T-helper 1 cell (primary cell): ENCODE data around the gene TBX1.

Experiments
- DNase-seq, 5 donors: peaks; one replicate each; pipeline ENCODE4 v3.0.0-alpha.2; 2012 to 2020

Gene TBX1

DNA sequence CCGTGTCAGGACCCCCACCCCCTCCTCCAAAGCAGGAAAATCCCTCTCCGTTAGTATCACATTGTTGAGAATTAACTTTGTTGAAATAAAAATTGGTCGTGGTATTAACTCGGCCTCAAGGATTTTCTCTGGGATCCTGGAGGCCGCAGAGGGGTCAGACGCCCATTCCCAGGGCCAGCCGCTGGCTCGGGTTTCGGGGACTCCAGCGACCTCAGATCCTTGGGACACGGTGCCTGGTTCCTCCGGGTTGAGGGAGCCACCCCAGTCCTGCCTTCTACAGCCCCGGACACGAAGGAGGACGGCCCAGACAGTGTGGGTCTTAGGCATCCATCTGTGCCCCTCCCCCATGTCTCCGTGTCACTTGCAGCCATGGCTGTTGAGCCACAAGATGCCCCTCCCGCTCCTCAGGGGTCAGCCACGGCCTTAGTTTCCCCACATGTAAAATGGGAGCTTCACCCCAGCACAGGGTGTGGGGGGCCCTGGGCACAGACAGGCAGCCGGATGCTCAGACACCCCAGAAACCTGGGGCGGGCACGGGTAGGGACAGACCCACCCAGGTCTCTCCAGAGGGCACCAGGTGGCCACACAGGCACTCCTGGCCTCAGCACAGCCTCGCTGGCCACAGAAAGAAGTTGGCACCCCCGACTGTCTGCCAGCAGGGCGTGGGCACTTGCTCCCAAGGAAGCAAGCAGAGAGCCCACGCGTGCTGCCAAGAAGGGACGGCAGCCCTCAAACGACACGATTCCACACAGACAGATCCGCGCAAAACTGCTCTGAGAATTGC, 21.7 kb upstream of the TBX1 start:
- DNase-seq: no peak

DNA sequence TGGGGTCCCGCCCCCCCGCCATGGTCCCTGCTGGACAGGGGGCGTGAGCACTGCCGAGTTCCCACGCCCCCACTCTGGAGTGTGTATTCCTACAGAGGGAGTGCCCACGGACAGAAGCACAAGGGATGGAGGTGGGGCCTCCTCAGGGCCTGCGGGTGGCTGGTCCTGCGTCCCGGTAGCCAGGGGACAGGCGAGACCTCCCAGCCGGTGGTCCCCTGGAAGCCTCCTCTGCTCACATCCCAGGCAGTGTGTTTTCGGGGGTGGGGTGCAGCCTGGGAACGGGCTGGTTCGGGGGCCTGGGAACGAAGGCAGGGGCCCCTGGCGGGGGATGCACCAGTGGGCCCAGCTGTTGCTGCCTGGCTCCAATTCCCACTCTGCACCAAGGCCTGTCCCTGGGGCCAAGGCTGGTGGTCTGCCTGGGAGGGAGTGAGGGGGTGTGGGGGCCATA, 21.1 kb upstream of the TBX1 start:
- DNase-seq: no peak

DNA sequence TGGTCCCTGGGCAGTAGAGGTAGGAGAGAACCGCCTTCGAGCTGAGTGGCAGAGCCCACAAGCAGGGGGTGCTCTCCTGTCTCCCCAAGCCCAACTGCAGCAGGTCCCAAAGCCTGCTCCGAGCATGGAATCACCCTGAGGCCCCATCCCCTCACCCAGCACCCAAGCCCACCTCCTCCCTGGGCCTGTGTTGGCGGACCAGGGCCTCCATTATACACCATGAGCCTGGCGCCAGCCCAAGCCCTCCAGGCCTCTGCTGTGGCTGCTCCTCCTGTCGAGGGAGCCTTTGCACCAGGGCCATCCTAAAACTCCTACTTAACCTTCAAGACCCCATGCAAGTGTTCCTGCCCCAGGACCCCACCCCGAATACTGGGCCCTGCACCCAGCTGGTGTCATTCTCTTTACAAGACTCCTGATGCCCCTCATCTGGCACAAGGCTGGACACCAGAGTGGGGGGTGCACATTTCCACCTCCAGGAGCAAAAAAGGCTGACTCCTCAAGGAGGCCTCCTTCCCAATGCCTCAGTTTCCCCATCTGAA, 20.6 kb upstream of the TBX1 start:
- no peak for DNase-seq

DNA sequence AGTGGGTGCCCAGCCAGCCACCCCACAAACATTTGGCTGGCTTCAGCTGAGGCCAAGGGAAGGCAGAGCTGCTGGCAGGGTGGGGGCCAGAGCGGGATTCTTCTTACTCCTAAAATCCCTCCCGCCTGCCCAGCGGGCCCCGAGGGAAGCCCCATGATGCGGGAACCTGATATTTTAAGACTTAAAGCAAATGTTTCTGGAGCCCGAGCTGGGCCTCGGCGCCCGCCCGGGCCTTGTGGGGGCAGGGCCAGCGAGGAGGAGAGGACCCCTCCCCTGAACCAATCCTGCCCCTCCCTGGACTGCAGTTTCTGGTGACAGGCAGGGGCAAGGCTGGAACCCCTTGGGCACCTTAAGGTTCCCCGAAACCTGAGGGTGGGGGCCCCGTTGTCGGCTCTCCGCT, 20.0 kb upstream of the TBX1 start:
- DNase-seq: no peak

DNA sequence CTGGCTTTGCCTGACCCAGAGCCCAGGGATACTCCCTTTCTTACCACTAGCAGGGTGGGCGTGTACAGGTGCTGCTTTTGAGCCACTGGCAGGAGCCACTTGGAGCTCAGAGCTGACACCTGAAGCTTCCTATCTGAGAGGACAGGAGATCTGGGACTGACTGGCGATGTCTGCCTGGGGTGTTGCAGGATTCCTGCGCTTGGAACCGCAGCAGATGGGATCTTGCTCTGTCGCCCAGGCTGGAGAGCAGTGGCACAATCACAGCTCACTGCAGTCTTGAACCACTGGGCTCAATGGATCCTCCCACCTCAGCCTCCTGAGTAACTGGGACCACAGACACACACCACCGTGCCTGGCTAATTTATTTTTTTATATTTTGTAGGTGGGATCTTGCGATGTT, 19.5 kb upstream of the TBX1 start:
- DNase-seq: no peak

DNA sequence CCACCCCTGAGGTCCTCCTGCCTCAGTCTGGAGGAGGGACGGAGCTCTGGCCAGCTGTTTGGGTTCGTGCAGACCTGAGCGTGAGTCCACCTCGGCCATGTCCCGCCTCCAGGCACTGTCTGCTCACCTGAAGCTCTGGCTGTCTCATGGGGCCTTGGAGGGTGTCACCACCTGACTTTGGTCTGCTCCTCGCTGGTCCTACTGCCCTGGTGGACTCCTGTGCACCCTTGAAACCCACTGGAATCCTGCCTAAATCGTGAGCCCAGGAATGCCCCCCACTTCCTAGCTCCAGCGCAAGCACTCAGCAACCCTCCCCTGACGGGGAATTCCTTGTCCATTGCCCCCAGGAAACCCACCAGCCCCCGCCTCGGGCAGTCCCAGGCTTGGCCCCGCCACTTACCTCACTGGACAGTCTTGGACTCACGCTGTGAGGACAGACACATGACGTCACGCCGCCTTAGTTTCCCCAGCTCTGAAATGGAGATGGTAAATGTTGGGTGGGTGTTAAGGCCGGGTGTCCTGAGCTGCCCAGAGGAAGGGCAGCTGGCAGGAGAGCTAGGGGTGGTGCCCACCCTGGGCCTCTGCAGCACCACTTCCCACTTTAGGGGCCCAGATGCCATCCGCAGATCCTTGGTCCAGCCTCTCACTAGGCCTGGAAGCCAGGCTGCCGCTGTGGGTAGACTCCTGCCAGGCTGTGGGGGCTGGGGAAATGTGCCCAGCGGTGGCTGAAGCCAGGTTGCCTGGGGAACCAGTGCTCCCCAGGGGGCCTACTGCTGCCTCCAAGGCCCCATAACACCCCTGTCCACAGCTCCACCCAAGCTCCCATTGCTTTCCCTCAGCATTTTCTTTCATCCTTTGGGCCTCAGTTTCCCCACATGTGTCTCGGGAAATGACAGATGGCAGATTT, 18.2 kb upstream of the TBX1 start:
- no peak for DNase-seq

DNA sequence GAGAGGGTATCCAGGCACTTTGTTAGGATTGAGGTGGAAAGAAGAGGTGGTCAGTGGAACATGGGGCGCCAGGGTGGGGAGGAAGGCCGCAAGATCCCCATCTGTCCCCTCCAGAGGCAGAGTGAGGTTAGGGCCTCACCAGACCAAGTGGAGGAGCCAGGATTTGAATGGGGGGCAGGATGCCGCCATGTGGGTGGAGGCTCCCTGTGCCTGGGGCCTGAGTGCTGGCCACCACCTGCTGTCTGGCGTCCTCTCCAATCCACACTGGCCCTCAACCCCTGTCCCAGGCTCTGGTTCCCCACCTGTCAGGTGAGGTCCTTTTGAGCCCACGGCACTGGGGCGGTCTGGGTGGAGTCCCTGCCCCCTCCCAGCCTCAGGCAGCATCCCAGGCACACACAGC, 17.5 kb upstream of the TBX1 start:
- no peak for DNase-seq

DNA sequence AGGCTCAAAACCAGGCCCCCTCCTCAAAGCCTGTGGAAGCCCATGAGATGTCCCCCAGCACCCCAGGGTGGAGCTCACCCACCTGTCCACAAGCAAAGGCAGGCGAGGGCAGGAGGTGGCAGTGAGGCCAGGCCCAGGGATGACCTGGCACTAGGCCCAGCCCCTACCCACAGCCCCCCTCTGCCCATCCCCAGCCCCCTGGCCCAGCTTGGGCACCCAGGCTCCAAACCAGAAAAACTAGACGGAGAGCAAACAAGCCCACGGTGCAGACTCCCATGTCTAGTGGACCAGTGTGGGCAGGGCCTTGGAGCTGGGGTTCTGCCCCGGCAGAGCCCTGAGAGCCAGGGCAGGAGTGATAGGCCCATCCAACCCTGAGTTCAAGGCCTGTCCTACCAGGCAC, 16.9 kb upstream of the TBX1 start:
- DNase-seq: no peak

DNA sequence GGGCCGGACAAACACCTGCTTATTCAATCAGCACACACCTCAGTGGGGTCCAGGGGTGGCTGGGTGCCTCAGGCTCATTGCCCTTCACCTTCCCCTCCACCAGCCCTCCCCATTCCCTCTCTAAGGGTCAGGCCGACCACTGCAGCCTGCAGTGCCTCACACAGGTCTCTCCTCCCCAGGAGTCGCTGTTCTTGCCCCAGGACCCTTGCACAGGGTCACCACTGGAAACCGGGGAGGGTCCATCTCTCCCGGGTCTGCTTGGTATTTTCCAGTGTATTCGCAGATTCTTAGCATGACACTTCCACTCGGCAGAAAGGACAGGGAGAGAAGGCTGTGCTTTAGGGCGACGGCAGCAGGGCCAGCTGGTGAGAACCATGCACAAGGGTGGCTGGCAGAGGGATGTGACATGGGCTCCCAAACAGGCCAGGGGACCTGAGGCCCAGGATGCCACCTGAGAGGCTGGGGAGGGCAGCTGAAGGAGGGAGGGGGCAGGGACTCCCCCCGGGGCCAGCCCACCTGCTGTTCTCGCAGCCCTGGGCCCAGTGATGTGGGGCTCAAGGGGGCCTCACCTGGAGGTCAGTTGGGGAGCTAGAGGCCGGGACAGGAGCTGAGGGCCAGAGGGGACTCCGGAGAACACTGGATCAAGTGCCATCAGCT, 16.1 kb upstream of the TBX1 start:
- DNase-seq: no peak

DNA sequence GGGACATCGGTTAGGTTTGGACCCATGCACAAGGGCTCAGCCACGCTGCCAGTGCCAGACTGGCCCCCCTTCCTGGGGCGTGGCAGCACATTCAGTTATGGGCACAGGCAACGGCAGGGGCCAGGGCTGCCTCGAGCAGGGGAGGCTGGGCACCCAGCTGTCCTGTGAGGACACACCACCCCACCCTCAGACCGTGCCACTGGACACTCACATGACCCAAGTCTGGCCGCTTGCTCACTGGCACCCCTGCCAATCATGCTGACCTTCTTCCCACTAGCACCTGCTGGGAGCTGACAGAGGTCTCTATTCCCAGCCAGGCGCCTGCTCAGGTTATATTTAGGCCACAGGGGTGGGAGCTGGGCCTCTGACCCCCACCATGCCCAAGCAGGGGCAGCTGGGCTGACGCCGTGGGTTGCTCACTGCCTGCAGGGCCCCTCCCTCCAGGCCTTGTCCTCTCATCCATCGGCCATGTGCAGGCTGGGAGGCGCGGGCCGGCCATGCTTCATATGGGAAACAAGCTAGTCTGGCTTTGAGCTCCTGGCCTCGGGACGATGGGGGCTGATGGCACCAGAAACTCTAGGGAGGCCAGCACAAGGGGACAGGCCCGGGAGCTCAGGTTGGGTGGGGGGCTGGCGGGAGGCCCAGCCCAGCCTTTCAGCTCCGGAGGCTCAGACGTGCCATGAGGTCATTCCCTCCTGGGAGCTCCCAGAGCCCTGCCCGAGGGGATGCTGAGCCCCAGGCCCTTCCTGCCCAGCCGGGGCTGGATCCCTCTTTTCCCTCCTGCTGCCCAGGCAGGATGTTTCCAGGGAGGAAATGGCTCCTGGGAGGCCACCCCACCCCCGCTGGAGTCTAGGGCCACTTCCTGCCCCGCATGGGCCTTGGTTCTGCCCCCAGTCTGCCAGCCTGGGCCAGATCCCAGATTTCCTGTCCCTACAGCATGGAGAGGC, 15.2 kb upstream of the TBX1 start:
- no peak for DNase-seq

DNA sequence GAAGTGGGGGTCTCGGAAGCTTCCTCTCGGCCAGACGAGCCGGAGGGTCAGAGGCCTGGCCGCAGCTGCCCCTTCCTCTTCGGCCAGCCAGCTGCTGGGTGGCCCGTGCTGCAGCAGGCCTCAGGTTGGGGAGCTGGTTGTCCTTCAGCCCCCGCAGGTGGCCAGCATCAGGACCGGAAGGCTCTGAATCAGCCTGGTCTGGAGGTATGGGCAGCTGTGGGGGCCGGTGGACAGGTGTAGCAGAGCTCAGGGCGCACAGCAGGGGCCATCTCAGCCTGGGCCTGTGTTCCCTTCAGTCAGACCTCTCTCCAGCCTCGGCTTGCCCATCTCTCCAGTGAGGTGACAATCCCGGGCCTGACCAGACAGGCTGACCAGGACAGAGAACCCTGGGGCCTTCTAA, 13.9 kb upstream of the TBX1 start:
- DNase-seq: no peak

DNA sequence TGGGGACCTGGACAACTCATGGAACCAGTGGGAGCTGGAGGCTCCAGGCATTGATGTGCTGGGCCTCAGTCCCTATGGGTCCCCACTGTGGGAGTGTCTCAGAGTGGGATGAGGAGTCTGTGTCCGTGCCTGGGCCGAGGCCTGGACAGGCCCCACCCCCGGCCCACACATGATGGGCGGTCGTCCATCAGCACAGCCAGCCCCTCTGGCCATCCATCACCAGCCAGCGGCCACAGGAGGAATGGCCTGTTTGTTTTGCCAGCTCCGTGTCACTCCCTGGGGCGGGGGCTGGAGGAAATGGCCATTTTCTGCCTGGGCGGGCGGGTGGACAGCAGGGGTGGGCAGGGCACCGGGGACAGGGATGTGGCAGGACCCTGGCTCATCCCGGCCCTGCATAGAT, 13.0 kb upstream of the TBX1 start:
- DNase-seq: no peak

DNA sequence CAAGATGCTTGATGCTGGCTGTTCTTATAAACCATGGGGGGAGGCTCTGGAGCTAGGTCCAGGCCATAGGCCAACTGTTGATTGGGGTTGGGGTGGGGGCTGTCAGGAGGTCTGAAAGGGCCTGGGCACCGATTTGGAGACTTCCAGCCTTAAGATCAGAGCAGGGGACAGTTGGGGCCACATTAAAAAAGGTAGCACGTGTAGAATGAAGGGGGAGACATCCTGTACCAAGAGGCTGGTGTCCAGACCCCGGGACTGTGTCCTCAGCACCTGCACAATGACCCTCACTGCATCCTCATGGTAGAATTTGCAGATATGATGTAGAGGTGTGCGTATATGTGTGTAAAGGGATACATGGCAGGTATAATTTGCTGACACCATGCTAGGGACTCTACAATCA, 12.4 kb upstream of the TBX1 start:
- DNase-seq: no peak

DNA sequence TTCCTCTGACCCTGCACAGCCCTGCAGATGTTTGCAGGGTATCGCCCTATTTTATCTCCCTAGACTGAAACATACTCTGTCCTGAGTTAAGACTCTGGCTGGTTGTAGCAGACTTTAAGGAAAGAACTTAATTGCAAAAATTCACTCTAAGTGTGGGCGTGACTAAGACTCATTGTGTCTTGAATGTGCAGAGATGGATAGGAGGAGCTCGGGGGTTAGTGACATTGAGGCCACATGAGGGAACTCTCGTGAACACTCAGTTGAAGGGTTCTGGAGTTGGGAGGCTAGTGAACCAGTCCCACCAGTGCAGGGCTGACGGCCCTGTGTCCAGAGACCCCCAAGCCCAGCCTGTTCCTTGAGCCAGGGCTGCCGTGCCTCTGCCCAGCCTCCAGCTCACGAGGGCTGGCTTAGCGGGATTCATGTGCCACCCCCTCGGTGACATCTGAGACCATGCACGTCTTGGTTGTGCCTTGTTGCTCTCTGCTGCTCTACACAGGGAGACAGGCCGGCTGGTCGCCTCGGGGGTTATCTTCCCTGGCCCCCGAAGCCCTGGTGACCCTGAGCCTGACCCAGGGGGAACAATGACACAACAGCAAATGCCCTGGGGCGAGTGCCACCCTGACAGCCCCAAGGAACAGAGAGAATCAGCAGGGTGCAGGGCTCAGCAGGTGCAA, 11.4 kb upstream of the TBX1 start:
- DNase-seq: no peak

DNA sequence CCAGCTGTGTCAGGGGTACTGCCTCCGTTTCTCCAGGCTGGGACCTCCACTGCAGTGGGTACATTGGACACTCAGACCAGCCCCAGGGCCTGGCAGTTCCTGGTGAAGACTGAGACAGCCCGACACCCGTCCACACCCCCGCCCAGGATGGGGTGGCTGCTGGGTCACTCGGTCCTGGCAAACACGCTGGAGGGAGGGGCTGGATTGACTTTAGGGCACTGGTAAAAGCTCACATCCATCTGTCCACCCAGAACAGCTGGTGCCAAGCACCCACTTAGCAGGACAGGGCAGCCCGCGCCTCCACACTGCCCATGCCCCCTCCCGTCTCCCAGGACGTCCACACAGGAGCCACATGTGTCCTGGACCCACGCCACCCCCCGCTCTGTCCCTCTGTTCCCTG, 10.7 kb upstream of the TBX1 start:
- DNase-seq: no peak

DNA sequence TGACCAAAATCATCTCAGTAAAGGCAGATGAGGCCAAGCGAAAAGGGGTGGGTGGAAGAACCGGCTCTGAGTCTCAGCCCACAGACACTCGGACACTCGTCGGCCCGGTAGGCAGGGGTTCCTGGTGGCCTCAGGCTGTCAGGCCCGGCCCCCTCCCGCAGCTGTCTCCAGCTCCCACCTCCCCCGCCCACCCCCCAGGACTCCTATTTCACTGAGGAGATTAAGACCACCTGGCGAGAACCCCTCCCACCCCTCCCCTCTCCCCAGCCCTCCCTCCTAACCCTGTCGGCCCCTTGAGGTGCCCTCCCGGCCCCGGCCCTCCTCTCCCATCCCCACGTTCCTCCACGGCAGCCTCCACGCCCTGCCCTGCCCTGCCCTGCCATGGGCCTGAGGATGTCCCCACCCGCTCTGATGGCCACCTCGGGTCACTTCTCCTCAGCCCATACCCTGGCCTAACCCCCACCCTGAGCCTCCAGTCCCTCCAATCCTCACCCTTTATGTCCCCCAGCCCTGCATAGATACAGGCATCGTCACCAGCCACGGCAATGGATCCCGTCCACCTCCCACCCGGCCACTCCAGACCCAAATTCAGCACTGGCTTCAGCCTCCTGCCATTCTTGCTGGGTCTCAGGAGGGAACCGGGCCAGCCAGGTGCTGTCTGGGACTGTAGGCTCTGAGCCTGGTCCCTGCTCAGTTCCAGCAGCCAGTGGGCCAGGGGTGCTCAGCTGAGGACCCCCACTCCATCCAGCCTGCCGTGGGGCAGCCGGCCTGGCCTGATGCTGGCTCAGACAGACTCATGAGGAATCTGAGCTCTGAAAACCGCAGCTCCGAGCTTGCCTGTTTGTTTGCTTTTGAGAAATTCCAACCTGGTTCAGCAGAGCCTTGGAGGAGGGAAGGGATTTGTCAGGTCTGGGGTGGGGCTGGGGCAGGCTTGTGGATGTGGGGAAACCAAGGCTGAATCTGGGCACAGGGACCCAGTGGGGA, 9.8 kb upstream of the TBX1 start:
- no peak for DNase-seq

DNA sequence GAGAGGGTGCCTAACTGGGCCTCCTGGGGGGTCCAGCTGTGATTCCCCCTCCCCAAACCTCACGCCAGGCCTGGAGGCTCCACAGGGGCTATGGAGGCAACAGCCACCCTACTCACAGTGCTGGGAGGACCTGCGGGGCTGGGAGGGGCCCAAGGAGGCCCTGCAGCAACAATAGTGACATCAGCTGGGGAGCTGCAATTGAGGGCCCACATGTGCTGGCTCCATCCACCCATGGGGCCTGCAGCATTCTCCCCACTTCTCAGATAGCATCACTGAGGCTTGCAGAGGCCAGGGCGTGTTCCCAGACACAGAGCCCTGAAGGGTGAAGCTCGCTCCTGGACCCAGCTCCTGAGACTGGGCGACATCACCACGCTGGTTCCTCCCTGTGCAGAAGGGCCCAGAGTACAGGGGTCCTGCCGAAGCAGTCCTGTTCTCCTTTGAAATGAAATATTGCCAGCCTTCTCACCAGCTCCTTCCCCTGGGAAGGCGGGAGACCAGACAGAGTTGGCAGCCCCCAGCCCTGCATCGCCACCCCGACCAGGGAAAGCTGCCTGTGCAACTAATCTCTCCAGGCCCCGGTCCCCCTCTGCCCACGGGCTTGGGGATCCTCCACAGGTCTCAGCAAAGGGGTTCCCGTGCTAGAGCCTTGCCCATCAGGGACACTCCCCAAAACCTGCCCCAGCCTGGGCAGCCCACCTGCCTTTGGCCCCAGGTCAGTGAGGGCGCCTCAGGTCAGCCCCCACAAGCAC, 8.9 kb upstream of the TBX1 start:
- no peak for DNase-seq

DNA sequence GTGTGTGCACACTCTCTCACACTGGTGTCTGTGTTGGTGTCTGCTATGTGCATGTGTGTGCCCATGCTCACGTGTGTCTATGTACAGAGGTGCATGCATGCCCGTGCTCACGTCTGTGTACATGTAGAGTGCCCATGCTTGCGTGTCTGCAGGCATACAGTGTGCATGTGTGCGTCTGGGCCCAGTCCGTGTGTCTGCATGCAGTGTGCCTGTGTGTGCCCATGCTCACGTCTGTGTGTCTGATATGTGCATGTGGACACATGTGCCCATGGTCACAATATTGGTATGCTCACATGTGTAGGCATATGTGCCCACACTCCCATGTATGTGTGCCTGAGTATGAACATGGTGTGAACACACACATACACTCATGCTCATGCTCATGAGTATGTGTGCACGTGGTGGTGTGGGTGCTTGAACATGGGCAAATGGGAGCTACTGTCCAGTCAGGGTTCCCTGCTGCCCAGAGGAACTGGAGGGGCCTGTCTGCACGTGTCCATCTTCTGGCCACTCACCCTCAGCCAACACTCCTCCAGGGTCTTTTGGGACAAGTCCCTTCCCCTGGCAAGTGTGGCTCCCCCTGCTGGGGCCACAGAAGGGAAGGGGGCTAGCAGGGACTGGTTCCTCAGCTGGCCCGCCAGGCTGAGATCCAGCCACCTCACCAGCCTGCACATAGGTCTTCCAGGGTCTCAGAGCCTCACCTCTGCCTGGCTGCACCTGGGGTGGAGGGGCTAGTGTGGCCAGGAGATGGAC, 7.3 kb upstream of the TBX1 start:
- DNase-seq: no peak
